OCI-LY3 (cell line): ENCODE data around the gene PHACTR3.

Source experiments
- H2AFZ ChIP-seq: fragments of 200-600, 300-600 bp; shearing (Covaris generic); 2 replicates; pipeline ENCODE4 v1.6.0; 2014; ENCODE audit warnings: antibody characterized with exemption, low read depth, low read length
- H3K27ac ChIP-seq: fragments of 200-600, 300-600 bp; sonication (generic); 2 replicates; pipeline ENCODE4 v1.5.1; 2014; ENCODE audit warnings: mild to moderate bottlenecking, low read length, moderate library complexity, mixed read lengths
- H3K27me3 ChIP-seq: fragments of 200-600, 300-600 bp; sonication (generic); 2 replicates; pipeline ENCODE4 v1.6.1; 2014; ENCODE audit warnings: low read depth, low read length, mixed read lengths
- H3K36me3 ChIP-seq: fragments of 200-600, 300-600 bp; sonication (generic); replicated peaks from 2 replicates; pipeline ENCODE3; 2014; ENCODE audit warnings: low read depth, low read length, mixed read lengths
- H3K4me1 ChIP-seq: fragments of 300-600, 200-600 bp; sonication (generic); 2 replicates; pipeline ENCODE4 v1.6.1; 2014; ENCODE audit warnings: low read length, mixed read lengths
- H3K4me2 ChIP-seq: fragments of 200-600, 300-600 bp; sonication (generic); 2 replicates; pipeline ENCODE4 v1.6.1; 2014; ENCODE audit warnings: low read length, mixed read lengths
- H3K4me3 ChIP-seq: fragments of 300-600, 200-600 bp; sonication (generic); 2 replicates; pipeline ENCODE4 v1.5.1; 2014; ENCODE audit warnings: antibody characterized with exemption, mild to moderate bottlenecking, low read length, moderate library complexity
- H3K79me2 ChIP-seq: fragments of 300-600, 200-600 bp; shearing (Covaris generic); 2 replicates; pipeline ENCODE4 v1.6.1; 2014; ENCODE audit warnings: mild to moderate bottlenecking, low read length, mixed read lengths
- H3K9ac ChIP-seq: fragments of 300-600, 200-600 bp; shearing (Covaris generic); 2 replicates; pipeline ENCODE4 v1.6.0; 2014; ENCODE audit warnings: mild to moderate bottlenecking, low read length, moderate library complexity
- H3K9me3 ChIP-seq: fragments of 200-600, 300-600 bp; shearing (Covaris generic); 2 replicates; pipeline ENCODE4 v1.6.1; 2014; ENCODE audit warnings: low read length, mixed read lengths; ENCODE audit not compliant: insufficient read depth
- H4K20me1 ChIP-seq: fragments of 200-600, 300-600 bp; sonication (generic); 2 replicates; pipeline ENCODE4 v1.6.1; 2016; ENCODE audit warnings: low read length, mixed read lengths; ENCODE audit not compliant: insufficient read depth
- CTCF ChIP-seq: fragments of 200-600, 300-600 bp; sonication (generic); IDR thresholded peaks from 2 replicates; pipeline ENCODE4 v1.5.1; 2014; ENCODE audit warnings: antibody characterized with exemption, low read length, low read depth
- EZH2phosphoT487 ChIP-seq: fragments of 200-600 bp; shearing (Covaris generic); IDR thresholded peaks from 2 replicates; pipeline ENCODE4 v1.6.1; 2018; ENCODE audit warnings: antibody characterized with exemption, mixed run types, low read depth

The PHACTR3 gene

GRCh38 chr20:59827138-59828056 lies 223.1 kb downstream of the PHACTR3 start:
- no peak overlapping the region for H2AFZ ChIP-seq
- no peaks in the 10 kb centered on the region; the same call in 1 of the 2 replicates for H3K4me1 ChIP-seq
- H3K9me3 ChIP-seq = no peaks in the 10 kb centered on the region
- H3K4me3 ChIP-seq = no peak overlapping the region
- H3K4me2 ChIP-seq = no peak overlapping the region
- no peaks in the 10 kb centered on the region for H3K79me2 ChIP-seq
- H3K9ac ChIP-seq = no peak overlapping the region
- peaks cover 27% of the 10 kb centered on the region; the same call in 1 of the 2 replicates for H3K27me3 ChIP-seq
- H3K36me3 ChIP-seq = no peaks in the 10 kb centered on the region
- H3K27ac ChIP-seq = no peak overlapping the region
- TF ChIP-seq EZH2phosphoT487 (no peak), CTCF (no peak)
- H4K20me1 ChIP-seq = no peaks in the 10 kb centered on the region

- Histone ChIP-seq H4K20me1 (no peaks in the 10 kb centered on the region), H3K4me3 (no peak overlapping the region), H3K36me3 (no peaks in the 10 kb centered on the region), H3K4me1 (no peaks in the 10 kb centered on the region; the same call in 1 of the 2 replicates), H3K4me2 (no peak overlapping the region), H3K9me3 (no peaks in the 10 kb centered on the region), H3K79me2 (no peaks in the 10 kb centered on the region), H3K9ac (no peak overlapping the region), H3K27ac (no peak overlapping the region), H2AFZ (no peak overlapping the region), H3K27me3 (peaks cover 36% of the 10 kb centered on the region; the same call in 1 of the 2 replicates)
- TF ChIP-seq EZH2phosphoT487 (no peak), CTCF (no peak)
These were observed 224.0 kb downstream of the PHACTR3 start for GRCh38 chr20:59828125-59829053.

- no peaks in the 10 kb centered on the region for H3K36me3 ChIP-seq
- no peaks in the 10 kb centered on the region for H4K20me1 ChIP-seq
- H3K9me3 ChIP-seq = no peaks in the 10 kb centered on the region
- H3K4me2 ChIP-seq = no peak overlapping the region
- no peak overlapping the region for H3K9ac ChIP-seq
- TF ChIP-seq EZH2phosphoT487 (no peak), CTCF (no peak)
- peaks cover 45% of the 10 kb centered on the region for H3K27me3 ChIP-seq
- H3K27ac ChIP-seq = no peak overlapping the region
- no peak overlapping the region for H3K4me3 ChIP-seq
- no peaks in the 10 kb centered on the region; the same call in 1 of the 2 replicates for H3K4me1 ChIP-seq
- no peaks in the 10 kb centered on the region for H3K79me2 ChIP-seq
- no peak overlapping the region for H2AFZ ChIP-seq
These were observed 224.9 kb downstream of the PHACTR3 start for GRCh38 chr20:59829054-59829785.
